22Rv1 (cell line): ENCODE data around the gene COL23A1.

Source experiments
- ZFX ChIP-seq: fragments of 450-650 bp; IDR thresholded peaks from 2 replicates; pipeline ENCODE4 v1.6.1; 2017; ENCODE audit warnings: antibody characterized with exemption, borderline replicate concordance
- TF ChIP-seq, protein P1 (sequence below): fragments of 450-650 bp; IDR thresholded peaks from 2 replicates; pipeline ENCODE4 v1.5.1; 2017; ENCODE audit warnings: mild to moderate bottlenecking

DNA sequence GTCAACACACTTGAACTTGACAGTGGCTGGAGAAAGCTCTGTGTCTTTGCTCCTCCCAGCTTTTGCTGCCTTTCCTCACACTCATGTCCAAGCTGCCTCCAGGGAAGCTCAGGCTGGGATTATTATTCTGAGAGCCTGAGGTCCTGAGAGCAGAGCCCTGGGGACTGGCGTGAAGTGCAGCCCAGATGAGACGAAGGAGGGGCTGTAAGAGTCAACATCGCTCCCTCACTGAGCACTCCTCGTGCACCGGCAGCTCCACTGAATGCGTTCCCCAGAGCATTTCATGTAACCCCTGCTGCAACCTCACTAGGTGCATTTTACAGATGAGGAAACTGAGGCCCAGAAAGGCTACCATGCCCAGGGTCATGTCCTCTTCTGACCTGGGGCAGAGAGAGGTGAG is 294.1 kb downstream of the COL23A1 start:
- TF ChIP-seq, protein P1, sequence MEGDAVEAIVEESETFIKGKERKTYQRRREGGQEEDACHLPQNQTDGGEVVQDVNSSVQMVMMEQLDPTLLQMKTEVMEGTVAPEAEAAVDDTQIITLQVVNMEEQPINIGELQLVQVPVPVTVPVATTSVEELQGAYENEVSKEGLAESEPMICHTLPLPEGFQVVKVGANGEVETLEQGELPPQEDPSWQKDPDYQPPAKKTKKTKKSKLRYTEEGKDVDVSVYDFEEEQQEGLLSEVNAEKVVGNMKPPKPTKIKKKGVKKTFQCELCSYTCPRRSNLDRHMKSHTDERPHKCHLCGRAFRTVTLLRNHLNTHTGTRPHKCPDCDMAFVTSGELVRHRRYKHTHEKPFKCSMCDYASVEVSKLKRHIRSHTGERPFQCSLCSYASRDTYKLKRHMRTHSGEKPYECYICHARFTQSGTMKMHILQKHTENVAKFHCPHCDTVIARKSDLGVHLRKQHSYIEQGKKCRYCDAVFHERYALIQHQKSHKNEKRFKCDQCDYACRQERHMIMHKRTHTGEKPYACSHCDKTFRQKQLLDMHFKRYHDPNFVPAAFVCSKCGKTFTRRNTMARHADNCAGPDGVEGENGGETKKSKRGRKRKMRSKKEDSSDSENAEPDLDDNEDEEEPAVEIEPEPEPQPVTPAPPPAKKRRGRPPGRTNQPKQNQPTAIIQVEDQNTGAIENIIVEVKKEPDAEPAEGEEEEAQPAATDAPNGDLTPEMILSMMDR, result no peak
- TF ChIP-seq ZFX, result no peak
